ENCODE data around the gene SF3B5.

DNA sequence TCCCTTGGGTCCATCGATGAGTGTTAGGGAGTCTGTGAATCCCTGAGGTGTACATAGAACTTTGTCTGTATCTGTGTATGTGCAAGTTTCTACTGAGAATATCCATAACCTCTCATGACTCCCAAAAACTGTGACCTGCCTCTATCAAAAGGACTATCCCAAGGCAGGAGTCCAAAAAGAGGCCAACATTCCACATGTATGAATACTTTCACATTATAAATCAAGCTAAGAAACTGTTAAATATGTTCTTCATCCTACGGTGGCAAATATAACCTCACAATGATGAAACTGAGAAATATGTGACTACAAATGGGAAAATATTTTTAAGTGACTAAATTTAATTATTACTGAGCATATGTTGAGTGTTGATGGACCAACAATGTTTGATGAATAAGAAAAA, 38.8 kb upstream of the SF3B5 start:
- no peak for TF ChIP-seq POLR2A (IDR thresholded peaks at IDR 0.05; ENCODE audit: low read depth, low read length)
- no peak for TF ChIP-seq TAF1 (IDR thresholded peaks at IDR 0.05; ENCODE audit: borderline replicate concordance, low read depth, low read length)
- TF ChIP-seq POLR2AphosphoS5 (IDR thresholded peaks at IDR 0.05; ENCODE audit: low read depth, low read length): no peak

All from GM12892 (cell line).